Gastrocnemius medialis (tissue), 4 donors: ENCODE data around the gene NEK1.

ENCODE experiments used
- CTCF ChIP-seq, 5 experiments: fragments of 450-650 bp in 3 of 5; fragments of 200-600 bp in 2 of 5; sonication (generic) in 2 of 5; IDR thresholded peaks in 4 of 5; conservative IDR thresholded peaks in 1 of 5; 1 replicate in 4 of 5; 2 replicates in 1 of 5; pipeline ENCODE4 v1.5.1; 2016 to 2019; ENCODE audit warnings: antibody characterized with exemption in 5 of 5, mild to moderate bottlenecking in 3 of 5, moderate library complexity in 3 of 5
- POLR2A ChIP-seq, 2 donors: fragments of 450-650 bp; IDR thresholded peaks; one replicate each; pipeline ENCODE4 v1.6.1; 2017; ENCODE audit warnings: antibody characterized with exemption in 2 of 2, mild to moderate bottlenecking in 2 of 2, moderate library complexity in 2 of 2

- TF ChIP-seq CTCF (IDR thresholded peaks at IDR 0.05 in 4 of 5, conservative IDR thresholded peaks at IDR 0.05 in 1 of 5) (no peak), POLR2A (IDR thresholded peaks at IDR 0.05) (peak; percentile 14 to 42)
These were observed 47.6 kb upstream of the NEK1 start for GRCh38 chr4:169659716-169660670.
